D341Med (cell line): ENCODE data around the gene PLSCR2.
"Not testable (repeated sequence)": the region's sequence is repeated elsewhere in the genome, so short reads cannot be mapped to it uniquely, and the experiment has no call there.

ENCODE experiments used
- DNase-seq: peaks from one replicate; pipeline ENCODE4 v3.0.0; 2012; ENCODE audit warnings: low spot score

The PLSCR2 gene

GRCh38 chr3:146485297-146485696 is 15.9 kb upstream of the PLSCR2 start:
- no peak for DNase-seq

GRCh38 chr3:146476094-146476740 is 6.9 kb upstream of the PLSCR2 start:
- DNase-seq, result no peak

GRCh38 chr3:146474976-146475375 is 5.6 kb upstream of the PLSCR2 start:
- not testable (repeated sequence) for DNase-seq

GRCh38 chr3:146473726-146474125 is 4.4 kb upstream of the PLSCR2 start:
- no peak for DNase-seq

- DNase-seq, result no peak
These were observed 3.2 kb upstream of the PLSCR2 start for GRCh38 chr3:146472611-146473010.

GRCh38 chr3:146471012-146471411 is 1.7 kb upstream of the PLSCR2 start:
- DNase-seq, result no peak

- DNase-seq, result no peak
These were observed 1.1 kb upstream of the PLSCR2 start for GRCh38 chr3:146470425-146470990.

GRCh38 chr3:146468671-146469149 is 651 bp downstream of the PLSCR2 start:
- DNase-seq, result no peak

- DNase-seq, result no peak
These were observed 1.1 kb downstream of the PLSCR2 start for GRCh38 chr3:146468234-146468633.

GRCh38 chr3:146466604-146467003 is 2.8 kb downstream of the PLSCR2 start:
- DNase-seq, result no peak

GRCh38 chr3:146465693-146466465 is 3.5 kb downstream of the PLSCR2 start:
- no peak for DNase-seq

- no peak for DNase-seq
These were observed 4.6 kb downstream of the PLSCR2 start for GRCh38 chr3:146464783-146465182.

- no peak for DNase-seq
These were observed 5.3 kb downstream of the PLSCR2 start for GRCh38 chr3:146464005-146464595.

GRCh38 chr3:146454796-146455195 is 14.6 kb downstream of the PLSCR2 start:
- DNase-seq, result no peak

- DNase-seq, result no peak
These were observed 19.7 kb downstream of the PLSCR2 start for GRCh38 chr3:146449613-146450012.

GRCh38 chr3:146449076-146449475 is 20.3 kb downstream of the PLSCR2 start:
- DNase-seq, result no peak

GRCh38 chr3:146446026-146446425 is 23.3 kb downstream of the PLSCR2 start:
- DNase-seq, result no peak

- DNase-seq, result not testable (repeated sequence)
These were observed 29.1 kb downstream of the PLSCR2 start for GRCh38 chr3:146440310-146440709.

GRCh38 chr3:146432066-146432465 is 37.3 kb downstream of the PLSCR2 start:
- no peak for DNase-seq

GRCh38 chr3:146431240-146431639 is 38.1 kb downstream of the PLSCR2 start:
- DNase-seq, result no peak

GRCh38 chr3:146425341-146425740 is 44.0 kb downstream of the PLSCR2 start:
- DNase-seq, result no peak

GRCh38 chr3:146421819-146422759 is 47.3 kb downstream of the PLSCR2 start:
- DNase-seq, result no peak
